ENCODE results near the gene ANKRD18A. TPM values are rescaled to one million over a fixed set of nuclear protein-coding genes. Genes with fewer than 3 reads are reported as not detected.
"Not testable (repeated sequence)": the region's sequence is repeated elsewhere in the genome, so short reads cannot be mapped to it uniquely, and the experiment has no call there.

Gene ANKRD18A
- total RNA-seq, 2 experiments from 2014 or later, result 7.2 to 7.8 TPM

- H3K4me1 ChIP-seq (ENCODE audit: insufficient read depth, low read length); CTCF ChIA-PET; H3K4me3 Mint-ChIP-seq; intact Hi-C loops (cut with DNase I, micrococcal nuclease); H3K36me3 Mint-ChIP-seq (ENCODE audit: low read depth); H3K27ac ChIP-seq (ENCODE audit: low read depth in 1 of 2, low read length in 2 of 2); H3K9me3 ChIP-seq (ENCODE audit: control insufficient read depth in 1 of 2, insufficient read depth in 1 of 2, low read length in 2 of 2); H3K9me3 Mint-ChIP-seq; DNase-seq; H3K27me3 Mint-ChIP-seq; H3K4me3 ChIP-seq (ENCODE audit: low read length); H3K27me3 ChIP-seq (ENCODE audit: control insufficient read depth in 1 of 2, insufficient read depth in 2 of 2, low read length in 2 of 2); ATAC-seq (ENCODE audit: poor library complexity); H3K36me3 ChIP-seq (ENCODE audit: insufficient read depth, low read length); POLR2A ChIA-PET; H3K27ac Mint-ChIP-seq: not testable (repeated sequence)
- peaks cover 16% of the 10 kb centered on the region for H3K4me1 Mint-ChIP-seq (ENCODE audit: low read depth)
These were observed 65.4 kb downstream of the ANKRD18A start for GRCh38 chr9:38554966-38555365.

GRCh38 chr9:38553019-38553418 is 67.4 kb downstream of the ANKRD18A start:
- H3K36me3 Mint-ChIP-seq (ENCODE audit: low read depth); POLR2A ChIA-PET; H3K4me3 Mint-ChIP-seq; intact Hi-C loops (cut with DNase I, micrococcal nuclease); H3K27me3 Mint-ChIP-seq; H3K9me3 Mint-ChIP-seq; H3K4me1 ChIP-seq (ENCODE audit: insufficient read depth, low read length); H3K4me3 ChIP-seq (ENCODE audit: low read length); H3K9me3 ChIP-seq (ENCODE audit: control insufficient read depth in 1 of 2, insufficient read depth in 1 of 2, low read length in 2 of 2); ATAC-seq (ENCODE audit: poor library complexity); H3K36me3 ChIP-seq (ENCODE audit: insufficient read depth, low read length); H3K27ac ChIP-seq (ENCODE audit: low read depth in 1 of 2, low read length in 2 of 2); H3K27me3 ChIP-seq (ENCODE audit: control insufficient read depth in 1 of 2, insufficient read depth in 2 of 2, low read length in 2 of 2); CTCF ChIA-PET; DNase-seq; H3K27ac Mint-ChIP-seq: not testable (repeated sequence)
- H3K4me1 Mint-ChIP-seq (ENCODE audit: low read depth), result peaks cover 30% of the 10 kb centered on the region

GRCh38 chr9:38546497-38547163 is 73.8 kb downstream of the ANKRD18A start:
- H3K27me3 Mint-ChIP-seq; H3K27me3 ChIP-seq (ENCODE audit: control insufficient read depth in 1 of 2, insufficient read depth in 2 of 2, low read length in 2 of 2); POLR2A ChIA-PET; H3K9me3 ChIP-seq (ENCODE audit: control insufficient read depth in 1 of 2, insufficient read depth in 1 of 2, low read length in 2 of 2); H3K36me3 Mint-ChIP-seq (ENCODE audit: low read depth); H3K9me3 Mint-ChIP-seq; H3K36me3 ChIP-seq (ENCODE audit: insufficient read depth, low read length); H3K4me3 ChIP-seq (ENCODE audit: low read length); intact Hi-C loops (cut with DNase I, micrococcal nuclease); ATAC-seq (ENCODE audit: poor library complexity); CTCF ChIA-PET: not testable (repeated sequence)
- peak overlapping the region; percentile 17 to 55 for H3K27ac ChIP-seq (ENCODE audit: low read depth in 1 of 2, low read length in 2 of 2)
- peak in 5 of 14 experiments; percentile 17 to 84 (median 27) for DNase-seq
- Mint-ChIP-seq H3K27ac (peak overlapping the region; percentile 86), H3K4me3 (peak overlapping the region; percentile 72), H3K4me1 (ENCODE audit: low read depth) (peaks cover 45% of the 10 kb centered on the region)
- H3K4me1 ChIP-seq (ENCODE audit: insufficient read depth, low read length), result peaks cover 37% of the 10 kb centered on the region

GRCh38 chr9:38540535-38540934 is 79.9 kb downstream of the ANKRD18A start:
- intact Hi-C loops (cut with DNase I, micrococcal nuclease); H3K4me3 Mint-ChIP-seq; H3K9me3 ChIP-seq (ENCODE audit: control insufficient read depth in 1 of 2, insufficient read depth in 1 of 2, low read length in 2 of 2); H3K27ac ChIP-seq (ENCODE audit: low read depth in 1 of 2, low read length in 2 of 2); H3K27me3 ChIP-seq (ENCODE audit: control insufficient read depth in 1 of 2, insufficient read depth in 2 of 2, low read length in 2 of 2); CTCF ChIA-PET; H3K27ac Mint-ChIP-seq; H3K4me1 Mint-ChIP-seq (ENCODE audit: low read depth); ATAC-seq (ENCODE audit: poor library complexity); H3K27me3 Mint-ChIP-seq; H3K36me3 ChIP-seq (ENCODE audit: insufficient read depth, low read length); DNase-seq; POLR2A ChIA-PET; H3K4me3 ChIP-seq (ENCODE audit: low read length); H3K9me3 Mint-ChIP-seq; H3K36me3 Mint-ChIP-seq (ENCODE audit: low read depth): not testable (repeated sequence)
- H3K4me1 ChIP-seq (ENCODE audit: insufficient read depth, low read length), result peaks cover 10% of the 10 kb centered on the region

- Histone ChIP-seq H3K27me3 (ENCODE audit: control insufficient read depth in 1 of 2, insufficient read depth in 2 of 2, low read length in 2 of 2) (no peaks in the 10 kb centered on the region), H3K9me3 (ENCODE audit: control insufficient read depth in 1 of 2, insufficient read depth in 1 of 2, low read length in 2 of 2) (peaks cover 0 to 9% of the 10 kb centered on the region in 2 experiments), H3K4me1 (ENCODE audit: insufficient read depth, low read length) (no peaks in the 10 kb centered on the region), H3K27ac (ENCODE audit: low read depth in 1 of 2, low read length in 2 of 2) (no peak overlapping the region), H3K4me3 (ENCODE audit: low read length) (no peak overlapping the region), H3K36me3 (ENCODE audit: insufficient read depth, low read length) (no peaks in the 10 kb centered on the region)
- DNase-seq (no peak), ATAC-seq (ENCODE audit: poor library complexity) (no peak)
- ChIA-PET POLR2A (no interaction called here), CTCF (no interaction called here)
- no peaks in the 10 kb centered on the region for H3K36me3 Mint-ChIP-seq (ENCODE audit: low read depth)
- no peak for TF ChIP-seq CTCF (IDR thresholded peaks at IDR 0.05)
- H3K27me3 Mint-ChIP-seq, result no peaks in the 10 kb centered on the region
- no peak overlapping the region for H3K27ac Mint-ChIP-seq
- intact Hi-C loops (cut with DNase I, micrococcal nuclease), result no loop called here
- no peaks in the 10 kb centered on the region for H3K4me1 Mint-ChIP-seq (ENCODE audit: low read depth)
- H3K9me3 Mint-ChIP-seq, result peaks cover 5% of the 10 kb centered on the region
- H3K4me3 Mint-ChIP-seq, result no peak overlapping the region
These were observed 91.1 kb downstream of the ANKRD18A start for GRCh38 chr9:38529317-38529716.

All from CD4-positive, alpha-beta T cell (primary cell).